Endothelial cell of umbilical vein (primary cell): ENCODE data around the gene HPGDS. TPM values are rescaled to one million over a fixed set of nuclear protein-coding genes. Genes with fewer than 3 reads are reported as not detected.
"Not testable (repeated sequence)": the region's sequence is repeated elsewhere in the genome, so short reads cannot be mapped to it uniquely, and the experiment has no call there.

Experiments used
- BruUV-seq: library from RNA; stranded (reverse); fragments of 400-500 nt; replicated peaks from 2 replicates; lab custom pipeline; 2021; lab: Mats Ljungman, UMichigan
- CTCF ChIA-PET: fragments of 300-600, 350-600 bp; sonication (Branson Sonifier 250); formaldehyde crosslinking; loops from one replicate; lab custom pipeline; 2021; ENCODE audit warnings: antibody characterized with exemption, inconsistent platforms; lab: Charles Lee
- POLR2A ChIA-PET: fragments of 300-600, 350-600 bp; sonication (Branson Sonifier 250); formaldehyde crosslinking; loops from one replicate; lab custom pipeline; 2021; ENCODE audit warnings: antibody characterized with exemption, inconsistent platforms; lab: Charles Lee
- DNase-seq: peaks from one replicate; pipeline ENCODE4 v3.0.0-alpha.2; 2011; ENCODE audit warnings: low read depth, low spot score
- FAIRE-seq: peaks from 2 replicates; lab custom pipeline; 2011; peaks lifted over from hg19 to GRCh38; lab: Jason Lieb, UNC
- H2AFZ ChIP-seq: 2 replicates; pipeline ENCODE4 v1.6.0; 2012; ENCODE audit warnings: low read depth, low read length, control low read depth, inconsistent platforms
- H3K27ac ChIP-seq: 2 replicates; pipeline ENCODE4 v1.5.1; 2011; ENCODE audit warnings: low read depth, mild to moderate bottlenecking, control low read depth, low read length, moderate library complexity; ENCODE audit not compliant: insufficient read depth
- H3K27me3 ChIP-seq, 2 experiments: 2 replicates each; pipeline versions ENCODE4 v1.6.0 to v1.6.1; 2011; ENCODE audit warnings: low read length in 2 of 2, mixed read lengths in 1 of 2; ENCODE audit not compliant: control insufficient read depth in 2 of 2, insufficient read depth in 2 of 2
- H3K36me3 ChIP-seq, 2 experiments: 2 replicates in 1 of 2; 3 replicates in 1 of 2; pipeline ENCODE4 v1.5.1; 2011; ENCODE audit warnings: low read length in 2 of 2, mild to moderate bottlenecking in 1 of 2, moderate library complexity in 1 of 2; ENCODE audit not compliant: control insufficient read depth in 2 of 2, insufficient read depth in 2 of 2; ENCODE audit errors: extremely low read depth in 1 of 2
- H3K4me1 ChIP-seq: 3 replicates; pipeline ENCODE4 v1.5.1; 2011; ENCODE audit warnings: mild to moderate bottlenecking, low read length; ENCODE audit not compliant: control insufficient read depth, insufficient read depth; ENCODE audit errors: extremely low read depth
- H3K4me2 ChIP-seq: 2 replicates; pipeline ENCODE4 v1.6.1; 2011; ENCODE audit warnings: low read length, control low read depth, mixed read lengths; ENCODE audit not compliant: insufficient read depth
- H3K4me3 ChIP-seq, 3 experiments: fragments of 200-600 bp in 1 of 3; sonication (generic), shearing (Covaris generic) in 1 of 3; replicated peaks in 1 of 3; 2 replicates each; pipeline ENCODE4 v1.5.1; 2011 to 2016; ENCODE audit warnings: control low read depth in 3 of 3, low read length in 3 of 3, mild to moderate bottlenecking in 2 of 3, inconsistent platforms in 1 of 3, low read depth in 1 of 3, moderate library complexity in 1 of 3; ENCODE audit not compliant: insufficient read depth in 1 of 3
- H3K79me2 ChIP-seq: 2 replicates; pipeline ENCODE4 v1.6.0; 2012; ENCODE audit warnings: low read length, inconsistent platforms; ENCODE audit not compliant: control insufficient read depth, insufficient read depth
- H3K9ac ChIP-seq: replicated peaks from 2 replicates; pipeline ENCODE3; 2011; ENCODE audit warnings: low read length, control low read depth; ENCODE audit not compliant: insufficient read depth; ENCODE audit errors: extremely low read depth
- H3K9me1 ChIP-seq: replicated peaks from 3 replicates; pipeline ENCODE4 v1.6.0; 2011; ENCODE audit warnings: mild to moderate bottlenecking, low read length; ENCODE audit not compliant: control insufficient read depth, insufficient read depth; ENCODE audit errors: extremely low read depth
- H3K9me3 ChIP-seq: replicated peaks from 2 replicates; pipeline ENCODE4 v1.5.1; 2012; ENCODE audit warnings: low read length, inconsistent platforms; ENCODE audit not compliant: control insufficient read depth, insufficient read depth
- H4K20me1 ChIP-seq: replicated peaks from 2 replicates; pipeline ENCODE3; 2011; ENCODE audit warnings: mild to moderate bottlenecking, low read length; ENCODE audit not compliant: control insufficient read depth, insufficient read depth; ENCODE audit errors: extremely low read depth
- CTCF ChIP-seq, 2 donors: IDR thresholded peaks; 1 replicate in 1 of 2; 2 replicates in 1 of 2; pipeline ENCODE4 v1.5.1; 2011; ENCODE audit warnings: low read length in 2 of 2, mild to moderate bottlenecking in 2 of 2, moderate library complexity in 2 of 2, control low read depth in 1 of 2, inconsistent platforms in 1 of 2, low read depth in 1 of 2; ENCODE audit not compliant: insufficient read depth in 1 of 2; ENCODE audit errors: extremely low read depth in 1 of 2
- EZH2 ChIP-seq: IDR thresholded peaks from 2 replicates; pipeline ENCODE4 v1.6.1; 2012; ENCODE audit warnings: borderline replicate concordance, low read depth, mild to moderate bottlenecking, moderate library complexity, low read length, inconsistent platforms; ENCODE audit not compliant: severe bottlenecking
- FOS ChIP-seq: IDR thresholded peaks from 2 replicates; pipeline ENCODE4 v1.6.1; 2011; ENCODE audit warnings: mild to moderate bottlenecking, low read length, moderate library complexity, borderline replicate concordance; ENCODE audit not compliant: insufficient read depth
- GATA2 ChIP-seq: IDR thresholded peaks from 2 replicates; pipeline ENCODE4 v1.7.0; 2011; ENCODE audit warnings: low read depth, mild to moderate bottlenecking, moderate library complexity, mixed read lengths, low read length; ENCODE audit not compliant: insufficient read length, insufficient read depth
- JUN ChIP-seq: IDR thresholded peaks from 2 replicates; pipeline ENCODE4 v1.6.1; 2011; ENCODE audit warnings: borderline replicate concordance, low read depth; ENCODE audit not compliant: insufficient read length, insufficient read depth
- MYC ChIP-seq: IDR thresholded peaks from one replicate; pipeline ENCODE4 v1.6.1; 2011; ENCODE audit warnings: mild to moderate bottlenecking, low read depth, low read length
- POLR2A ChIP-seq: IDR thresholded peaks from 2 replicates; pipeline ENCODE4 v1.6.1; 2012; ENCODE audit warnings: low read depth, mild to moderate bottlenecking, control low read depth, low read length
- POLR2AphosphoS5 ChIP-seq: IDR thresholded peaks from 2 replicates; pipeline ENCODE4 v1.6.1; 2012; ENCODE audit warnings: low read depth, mild to moderate bottlenecking, control low read depth, low read length, moderate library complexity; ENCODE audit not compliant: insufficient read depth
- dilution Hi-C: fragments of 300-500 bp; cut with MboI; formaldehyde crosslinking; loops from one replicate; pipeline ENCODE4 v1.15.0; 2019; ENCODE audit warnings: low sequenced_read_pairs; ENCODE audit not compliant: extremely low pct_ligation_motif_present
- intact Hi-C: fragments of 100-400 bp; cut with micrococcal nuclease; formaldehyde crosslinking; loops from one replicate; pipeline ENCODE4 v1.10.0; 2022
- polyA plus RNA-seq, 4 experiments: library from polyadenylated mRNA; depleted of rRNA in 3 of 4; stranded (reverse) in 3 of 4; unstranded in 1 of 4; fragments of >200 nt; gene quantifications; 2 replicates each; pipeline versions ENCODE4 v1.2.1 to v1.2.3, GENCODE V29; 2011 to 2012; ENCODE audit warnings: missing spikeins in 1 of 4
- total RNA-seq: library from RNA; stranded (reverse); gene quantifications from 2 replicates; pipeline ENCODE4 v1.2.3, GENCODE V29; 2021
- TF ChIP-seq, protein P1 (sequence below): IDR thresholded peaks from 2 replicates; pipeline ENCODE4 v1.6.1; 2011; ENCODE audit not compliant: insufficient read depth, insufficient read length

The HPGDS gene
- total and polyA plus RNA-seq, 2 donors (not counting 3 experiments of a cell fraction or from before 2014, with no cell fraction given), result not detected

- H3K4me3 ChIP-seq, result no peak overlapping the region
- no peaks in the 10 kb centered on the region for H3K9me3 ChIP-seq
- no peaks in the 10 kb centered on the region for H3K9me1 ChIP-seq
- no peaks in the 10 kb centered on the region for H3K4me1 ChIP-seq
- H2AFZ ChIP-seq, result no peak overlapping the region
- H3K36me3 ChIP-seq, result no peaks in the 10 kb centered on the region
- ChIA-PET POLR2A (no interaction called here), CTCF (no interaction called here)
- no peak overlapping the region for H3K4me2 ChIP-seq
- no peak overlapping the region for H3K27ac ChIP-seq
- intact Hi-C loops, result no loop called here
- H3K79me2 ChIP-seq, result no peaks in the 10 kb centered on the region
- no peaks in the 10 kb centered on the region for H4K20me1 ChIP-seq
- H3K27me3 ChIP-seq, result no peaks in the 10 kb centered on the region
- TF ChIP-seq MYC, result no peak
- no peak for TF ChIP-seq JUN
- TF ChIP-seq EZH2, result no peak
- TF ChIP-seq FOS, result no peak
- TF ChIP-seq, protein P1, sequence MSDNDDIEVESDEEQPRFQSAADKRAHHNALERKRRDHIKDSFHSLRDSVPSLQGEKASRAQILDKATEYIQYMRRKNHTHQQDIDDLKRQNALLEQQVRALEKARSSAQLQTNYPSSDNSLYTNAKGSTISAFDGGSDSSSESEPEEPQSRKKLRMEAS, result no peak
- TF ChIP-seq GATA2, result no peak
- TF ChIP-seq CTCF (IDR thresholded peaks at IDR 0.05; ENCODE audit: extremely low read depth in 1 of 2, insufficient read depth in 1 of 2, low read depth in 1 of 2, low read length in 2 of 2), result no peak
- no peak for TF ChIP-seq POLR2AphosphoS5
- TF ChIP-seq POLR2A, result no peak
- no peak overlapping the region for H3K9ac ChIP-seq
- dilution Hi-C loops, result no loop called here
- FAIRE-seq, result no peak
- no TSS peak for BruUV-seq
- no peak for DNase-seq
These were observed 16.8 kb downstream of the HPGDS start for GRCh38 chr4:94325835-94326234.

GRCh38 chr4:94319927-94320326, 22.7 kb downstream of the HPGDS start:
- DNase-seq, FAIRE-seq, CTCF ChIA-PET: not testable (repeated sequence)

More at GRCh38 chr4:94319927-94320326, 22.7 kb downstream of the HPGDS start:
- H3K9me3 ChIP-seq, H2AFZ ChIP-seq, H3K4me2 ChIP-seq, H3K4me1 ChIP-seq, BruUV-seq, H3K79me2 ChIP-seq, H4K20me1 ChIP-seq, intact Hi-C loops, H3K27ac ChIP-seq, H3K4me3 ChIP-seq, H3K27me3 ChIP-seq, dilution Hi-C loops, H3K36me3 ChIP-seq, H3K9ac ChIP-seq, H3K9me1 ChIP-seq, POLR2A ChIA-PET: not testable (repeated sequence)
